Caki2 (cell line): Measurements from ENCODE around the gene PKP1. TPM values are rescaled to one million over a fixed set of nuclear protein-coding genes. Genes with fewer than 3 reads are reported as not detected.
"Not testable (repeated sequence)": the region's sequence is repeated elsewhere in the genome, so short reads cannot be mapped to it uniquely, and the experiment has no call there.

ENCODE experiments used
- DNase-seq: peaks from one replicate; pipeline ENCODE4 v3.0.0-alpha.2; 2015; ENCODE audit warnings: low read depth
- in situ Hi-C: cut with HindIII; loops from 2 replicates; pipeline ENCODE4 v1.10.0; 2016; ENCODE audit warnings: low sequenced_read_pairs, low pct_unique_long_range_greater_than_20kb, mixed read lengths
- total RNA-seq: library from RNA; depleted of rRNA; stranded (reverse); fragments of >200 nt; shearing (Covaris generic); gene quantifications from 2 replicates; pipeline ENCODE4 v1.2.3, GENCODE V29; 2014; ENCODE audit warnings: low replicate concordance; rRNA removed

PKP1 gene, protein sequence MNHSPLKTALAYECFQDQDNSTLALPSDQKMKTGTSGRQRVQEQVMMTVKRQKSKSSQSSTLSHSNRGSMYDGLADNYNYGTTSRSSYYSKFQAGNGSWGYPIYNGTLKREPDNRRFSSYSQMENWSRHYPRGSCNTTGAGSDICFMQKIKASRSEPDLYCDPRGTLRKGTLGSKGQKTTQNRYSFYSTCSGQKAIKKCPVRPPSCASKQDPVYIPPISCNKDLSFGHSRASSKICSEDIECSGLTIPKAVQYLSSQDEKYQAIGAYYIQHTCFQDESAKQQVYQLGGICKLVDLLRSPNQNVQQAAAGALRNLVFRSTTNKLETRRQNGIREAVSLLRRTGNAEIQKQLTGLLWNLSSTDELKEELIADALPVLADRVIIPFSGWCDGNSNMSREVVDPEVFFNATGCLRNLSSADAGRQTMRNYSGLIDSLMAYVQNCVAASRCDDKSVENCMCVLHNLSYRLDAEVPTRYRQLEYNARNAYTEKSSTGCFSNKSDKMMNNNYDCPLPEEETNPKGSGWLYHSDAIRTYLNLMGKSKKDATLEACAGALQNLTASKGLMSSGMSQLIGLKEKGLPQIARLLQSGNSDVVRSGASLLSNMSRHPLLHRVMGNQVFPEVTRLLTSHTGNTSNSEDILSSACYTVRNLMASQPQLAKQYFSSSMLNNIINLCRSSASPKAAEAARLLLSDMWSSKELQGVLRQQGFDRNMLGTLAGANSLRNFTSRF
- total RNA-seq: not detected in 2 replicates

DNA sequence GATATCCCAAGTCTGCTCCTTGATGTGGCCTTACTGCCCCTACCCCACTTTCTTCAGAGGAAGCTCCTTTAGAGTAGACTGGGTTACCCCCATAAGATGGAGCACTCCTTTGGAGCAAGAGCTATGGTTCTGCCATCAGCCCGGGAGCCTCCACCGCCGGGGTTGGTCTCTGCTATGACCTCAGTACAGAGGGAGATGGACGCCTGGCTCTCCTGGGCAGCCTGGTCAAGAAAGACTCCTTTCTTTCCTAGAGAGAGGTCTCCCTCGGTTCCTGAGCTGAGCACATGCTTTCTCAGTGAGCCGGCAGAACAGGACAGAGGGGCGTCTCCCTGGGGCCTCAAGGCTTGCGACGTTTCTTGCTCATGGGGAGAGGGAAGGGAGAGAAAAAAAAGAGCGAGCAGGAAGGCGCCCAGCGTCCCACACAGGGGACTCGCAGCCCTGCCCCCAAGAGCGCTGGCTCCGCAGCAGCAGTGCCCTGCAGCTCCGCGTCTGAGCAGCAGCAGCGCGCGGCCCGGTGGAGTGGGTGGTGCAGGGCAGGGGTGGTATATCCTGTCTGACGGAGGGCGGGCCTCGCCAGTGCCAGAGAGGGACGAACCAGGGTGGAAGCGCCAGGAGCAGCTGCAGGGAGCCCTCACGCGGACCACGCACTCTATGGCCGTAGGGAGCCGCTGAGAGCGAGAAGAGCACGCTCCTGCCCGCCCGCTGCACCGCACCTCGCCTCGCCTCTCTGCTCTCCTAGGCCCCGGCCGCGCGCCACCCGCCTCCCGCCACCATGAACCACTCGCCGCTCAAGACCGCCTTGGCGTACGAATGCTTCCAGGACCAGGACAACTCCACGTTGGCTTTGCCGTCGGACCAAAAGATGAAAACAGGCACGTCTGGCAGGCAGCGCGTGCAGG, at the start of gene PKP1:
PKP1 (plus strand) TSS at position 576 of the 899 bp plus-strand sequence; CDS start at position 773, 197 bp downstream.
- in situ Hi-C loops: no loop called here
- no peak for DNase-seq

DNA sequence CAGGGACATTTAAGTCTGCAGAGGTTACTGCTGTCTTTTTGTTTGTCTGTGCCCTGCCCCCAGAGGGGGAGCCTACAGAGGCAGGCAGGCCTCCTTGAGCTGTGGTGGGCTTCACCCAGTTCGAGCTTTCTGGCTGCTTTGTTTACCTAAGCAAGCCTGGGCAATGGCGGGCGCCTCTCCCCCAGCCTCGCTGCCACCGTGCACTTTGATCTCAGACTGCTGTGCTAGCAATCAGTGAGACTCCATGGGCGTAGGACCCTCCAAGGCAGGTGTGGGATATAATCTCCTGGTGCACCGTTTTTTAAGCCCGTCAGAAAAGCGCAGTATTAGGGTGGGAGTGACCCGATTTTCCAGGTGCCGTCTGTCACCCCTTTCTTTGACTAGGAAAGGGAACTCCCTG, 43.7 kb upstream of the PKP1 start:
- DNase-seq, in situ Hi-C loops: not testable (repeated sequence)

DNA sequence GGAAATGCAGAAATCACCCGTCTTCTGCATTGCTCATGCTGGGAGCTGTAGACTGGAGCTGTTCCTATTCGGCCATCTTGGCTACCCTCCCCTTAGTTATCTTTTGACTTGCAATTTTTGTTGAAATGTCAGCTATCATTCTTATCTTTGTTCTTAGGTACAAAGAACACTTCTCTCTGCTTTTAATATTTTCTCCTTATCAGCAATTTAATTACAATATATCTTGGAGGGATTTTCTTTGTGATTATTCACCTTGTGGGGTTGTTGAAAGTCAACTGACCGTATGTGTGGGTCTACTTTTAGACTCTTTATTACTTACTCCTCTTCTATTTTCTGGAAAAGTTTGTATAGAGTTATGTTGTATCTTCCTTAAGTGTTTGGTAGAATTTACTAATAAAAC, 43.1 kb upstream of the PKP1 start:
- DNase-seq: no peak
- in situ Hi-C loops: no loop called here

DNA sequence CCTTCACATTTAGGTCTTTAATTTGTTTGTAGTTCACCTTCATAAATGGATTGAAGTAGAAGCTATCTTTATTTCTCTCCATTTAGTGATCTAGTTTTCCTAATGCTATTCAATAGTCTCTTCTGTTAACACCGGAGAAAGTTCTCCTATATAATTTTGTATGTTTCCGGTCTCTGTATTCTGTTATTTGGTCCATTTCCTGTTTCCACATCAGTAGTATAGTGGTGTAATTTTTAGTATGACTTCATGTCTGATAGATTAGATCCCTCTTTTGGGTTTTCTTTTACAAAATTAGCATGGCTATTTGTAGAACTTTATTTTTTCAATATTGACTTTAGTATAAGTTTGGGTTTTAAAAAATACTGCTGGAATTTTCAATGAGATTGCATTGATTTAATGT, 41.6 kb upstream of the PKP1 start:
- in situ Hi-C loops: no loop called here
- DNase-seq: no peak

DNA sequence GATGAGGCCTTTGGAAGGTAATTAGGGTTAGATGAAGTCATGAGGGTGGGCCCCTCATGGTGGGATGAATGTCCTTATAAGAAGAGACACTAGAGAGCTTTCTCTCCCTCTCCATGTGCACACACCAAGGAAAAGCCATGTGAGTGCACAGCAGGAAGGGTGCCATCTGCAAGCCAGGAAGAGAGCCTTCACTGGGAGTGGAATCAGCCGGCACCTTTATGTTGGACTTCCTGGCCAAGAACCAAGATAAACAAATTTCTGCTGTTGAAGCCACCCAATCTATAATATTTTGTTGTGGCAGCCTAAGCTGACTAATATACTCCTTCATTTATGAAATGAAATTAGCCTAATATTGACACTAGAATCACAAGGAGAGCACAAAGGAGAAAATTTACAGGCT, 38.2 kb upstream of the PKP1 start:
- DNase-seq: no peak
- in situ Hi-C loops: no loop called here

DNA sequence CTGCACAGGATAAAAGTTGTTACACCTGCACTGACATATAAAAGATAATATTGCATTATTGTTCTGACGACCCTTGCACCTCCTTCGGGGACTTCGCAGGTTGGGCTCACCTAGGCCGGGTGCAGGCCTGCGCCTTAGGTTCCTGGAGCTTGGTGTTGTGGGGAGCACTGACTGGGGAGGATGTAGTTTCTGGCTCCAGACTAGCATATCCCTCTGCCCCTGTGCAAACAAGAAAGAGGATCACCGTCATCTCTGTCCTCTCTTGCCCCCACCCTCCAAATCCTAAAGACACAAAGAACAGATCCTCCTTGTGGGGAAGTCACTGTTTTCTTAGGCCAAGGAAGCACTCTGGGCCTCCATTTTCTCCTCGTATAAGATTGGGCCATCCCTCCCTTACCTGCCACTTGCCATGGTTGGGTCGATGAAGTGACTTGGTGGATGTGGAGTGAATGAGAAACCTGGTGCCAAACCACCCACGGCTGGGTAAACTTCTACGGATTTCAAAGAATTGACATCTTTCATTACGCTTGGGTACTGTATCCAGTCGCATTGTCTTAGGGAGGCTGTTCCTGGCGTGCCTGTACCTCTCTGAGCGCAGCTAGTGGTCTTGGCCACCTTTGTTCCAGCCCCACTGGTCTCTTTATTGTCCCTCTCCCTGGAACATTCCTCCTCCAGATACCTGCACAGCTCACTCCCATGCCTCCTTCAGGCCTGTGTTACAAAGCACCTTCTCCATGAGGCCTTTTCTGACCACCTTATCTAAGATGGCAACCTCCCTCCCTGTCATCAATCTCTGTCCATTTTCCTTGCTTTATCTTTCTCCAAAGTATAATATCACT, 34.4 kb upstream of the PKP1 start:
- in situ Hi-C loops: no loop called here
- no peak for DNase-seq

DNA sequence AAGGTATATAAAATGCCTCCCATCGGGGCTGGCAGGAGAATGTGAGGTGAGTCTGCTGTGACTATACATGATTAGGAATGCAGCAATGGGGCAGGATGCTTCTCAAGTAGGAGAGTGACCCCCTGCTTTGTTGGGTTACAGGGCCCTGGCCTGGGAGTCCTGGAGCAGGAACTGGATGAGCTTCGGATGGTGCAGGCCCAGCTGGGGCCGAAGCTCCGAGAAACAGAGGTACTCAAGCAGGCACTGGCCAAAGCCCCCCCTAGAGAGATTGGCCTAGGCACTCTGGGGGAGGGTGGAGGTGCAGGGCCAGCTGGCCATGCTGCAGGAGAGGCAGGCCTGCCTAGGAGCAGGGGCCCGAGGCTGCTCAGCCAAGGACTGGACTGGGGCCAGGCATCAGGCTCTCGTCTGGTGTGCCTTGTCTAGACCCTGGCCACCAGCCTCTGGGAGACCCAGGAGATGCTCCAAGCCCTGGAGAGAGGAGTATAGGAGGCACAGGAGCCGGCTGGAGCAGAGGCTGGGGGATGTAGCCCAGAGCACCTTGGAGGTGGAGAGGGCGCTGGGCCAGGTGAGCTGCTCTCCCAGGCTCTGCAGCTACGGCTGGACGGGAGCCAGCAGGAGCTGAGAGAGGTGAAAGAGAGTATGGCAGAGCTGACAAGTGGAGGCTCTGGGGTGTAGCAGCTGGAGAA, 32.8 kb upstream of the PKP1 start:
- DNase-seq: no peak
- in situ Hi-C loops: no loop called here

DNA sequence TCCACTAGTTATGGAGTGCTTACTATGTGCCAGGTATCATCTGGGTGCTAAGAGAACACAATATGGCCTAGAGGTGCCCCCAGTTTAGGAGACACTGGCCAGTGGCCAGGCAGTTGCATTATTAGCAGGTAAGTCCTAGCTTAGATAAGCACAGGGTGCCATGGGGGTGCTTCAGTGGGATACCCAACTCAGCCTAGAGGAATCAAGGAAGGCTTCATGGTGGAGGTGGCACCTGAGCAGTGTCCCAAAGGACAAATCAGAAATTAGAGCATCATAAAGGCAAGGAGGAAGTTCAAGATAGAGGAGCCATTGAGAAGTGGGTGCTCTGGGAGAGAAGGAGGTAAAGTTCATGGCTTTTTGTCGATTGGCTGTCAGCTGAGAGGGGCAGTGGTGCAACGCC, 31.9 kb upstream of the PKP1 start:
- in situ Hi-C loops: no loop called here

DNA sequence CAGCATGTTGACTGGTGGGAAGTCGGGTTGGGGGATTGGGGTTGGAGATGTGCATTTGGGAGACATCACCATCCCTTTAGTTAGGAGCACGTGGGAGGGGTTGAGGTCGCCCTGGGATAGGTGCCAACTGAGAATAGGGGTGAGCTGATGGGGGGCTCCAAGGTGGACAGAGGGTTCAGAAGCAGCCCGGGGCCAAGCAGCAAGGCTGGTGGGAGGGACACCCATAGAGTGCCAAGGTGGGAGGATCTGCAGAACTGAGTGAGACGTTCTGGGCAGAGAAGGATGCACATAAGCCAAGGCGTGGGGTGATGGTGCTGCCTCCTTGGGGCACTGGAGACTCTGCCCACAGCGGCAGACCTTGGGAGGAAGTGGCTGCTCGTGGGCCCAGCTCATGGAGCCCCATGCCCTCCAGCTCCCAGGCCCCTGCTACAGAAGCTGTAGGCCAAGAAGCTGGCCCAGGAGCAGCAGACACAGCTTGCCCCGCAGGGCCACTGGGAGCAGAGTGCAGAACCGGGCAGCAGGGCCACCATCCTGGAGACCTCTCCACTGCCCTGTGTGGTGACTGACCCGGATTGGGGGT, 31.4 kb upstream of the PKP1 start:
- in situ Hi-C loops: no loop called here

More for the DNA sequence above, 31.9 kb upstream of the PKP1 start:
- no peak for DNase-seq

DNA sequence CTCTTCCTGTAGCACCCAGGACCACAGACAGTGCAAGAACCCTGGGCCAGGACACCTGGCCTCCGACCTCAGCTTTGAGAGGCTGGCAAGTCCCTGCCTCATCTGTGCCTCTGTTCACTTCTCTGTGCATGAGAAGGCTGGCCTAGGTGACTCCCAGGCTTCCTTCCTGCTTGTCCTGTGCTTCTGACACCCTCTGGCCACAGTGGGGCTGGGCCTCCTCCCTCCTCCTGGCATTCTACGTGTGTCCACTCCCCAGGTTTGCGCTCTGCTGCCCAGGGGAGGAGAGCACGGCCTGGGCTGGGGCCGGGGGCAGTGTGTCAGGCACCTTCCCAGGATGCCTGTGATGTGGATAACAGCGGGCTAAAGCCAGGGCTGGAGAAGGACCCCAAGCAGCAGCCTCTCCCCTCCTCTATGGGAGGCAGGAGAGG, 30.3 kb upstream of the PKP1 start:
- in situ Hi-C loops: no loop called here
- no peak for DNase-seq

More for the DNA sequence above, 31.4 kb upstream of the PKP1 start:
- no peak for DNase-seq

DNA sequence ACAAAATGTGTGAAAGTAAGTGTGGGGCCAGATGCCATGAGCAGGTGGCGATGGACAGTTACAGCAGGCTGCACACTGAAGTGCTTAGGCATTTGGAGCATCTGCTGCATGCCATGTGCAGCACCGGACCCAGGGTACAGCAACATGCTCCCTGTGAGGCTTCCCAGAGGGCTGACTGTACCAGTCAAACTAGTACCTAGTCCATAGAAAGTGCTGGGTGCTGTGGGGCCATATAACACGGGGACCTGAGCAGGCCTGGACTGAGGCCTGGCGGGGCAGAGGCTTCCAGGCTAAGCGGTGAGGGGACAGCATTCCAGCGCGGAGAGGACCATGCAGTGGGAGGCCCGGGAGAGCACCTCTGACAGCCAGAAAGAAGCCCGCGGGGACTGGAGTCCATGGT, 29.9 kb upstream of the PKP1 start:
- DNase-seq: no peak
- in situ Hi-C loops: no loop called here

DNA sequence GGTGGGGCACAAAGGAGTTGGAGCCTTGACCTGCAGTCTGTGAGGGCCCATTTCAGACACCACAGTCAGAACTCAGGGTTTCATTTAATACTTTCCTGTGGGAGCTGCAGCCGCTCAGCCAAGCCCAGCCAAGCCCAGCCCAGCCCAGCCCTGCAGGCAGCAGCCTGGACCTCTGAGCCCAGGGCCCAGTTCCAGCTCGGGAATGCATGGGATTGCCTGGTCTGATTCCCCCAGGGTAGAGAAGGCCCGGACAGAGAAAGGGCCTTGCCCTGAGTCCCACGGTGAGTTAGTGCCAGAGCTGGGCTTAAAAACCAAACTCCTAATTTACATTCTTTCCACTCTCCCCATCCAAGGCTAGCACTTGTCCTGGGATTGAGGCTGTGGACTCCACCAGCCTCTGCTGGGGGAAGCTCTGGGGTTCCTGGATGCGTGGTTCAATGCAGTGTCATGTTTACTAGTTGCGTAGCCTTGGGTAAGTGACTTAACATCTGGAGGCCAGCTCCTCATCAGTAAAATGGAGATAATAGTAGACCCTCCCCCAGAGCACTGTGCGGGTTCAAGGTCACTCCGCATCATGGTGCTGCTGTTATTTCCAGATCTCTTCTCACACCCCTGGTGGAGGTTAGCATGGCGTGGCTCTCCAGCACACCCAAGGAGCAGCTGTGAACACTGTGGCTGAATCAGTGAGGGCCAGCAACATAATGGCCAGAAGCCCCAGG, 29.2 kb upstream of the PKP1 start:
- no peak for DNase-seq
- in situ Hi-C loops: no loop called here

DNA sequence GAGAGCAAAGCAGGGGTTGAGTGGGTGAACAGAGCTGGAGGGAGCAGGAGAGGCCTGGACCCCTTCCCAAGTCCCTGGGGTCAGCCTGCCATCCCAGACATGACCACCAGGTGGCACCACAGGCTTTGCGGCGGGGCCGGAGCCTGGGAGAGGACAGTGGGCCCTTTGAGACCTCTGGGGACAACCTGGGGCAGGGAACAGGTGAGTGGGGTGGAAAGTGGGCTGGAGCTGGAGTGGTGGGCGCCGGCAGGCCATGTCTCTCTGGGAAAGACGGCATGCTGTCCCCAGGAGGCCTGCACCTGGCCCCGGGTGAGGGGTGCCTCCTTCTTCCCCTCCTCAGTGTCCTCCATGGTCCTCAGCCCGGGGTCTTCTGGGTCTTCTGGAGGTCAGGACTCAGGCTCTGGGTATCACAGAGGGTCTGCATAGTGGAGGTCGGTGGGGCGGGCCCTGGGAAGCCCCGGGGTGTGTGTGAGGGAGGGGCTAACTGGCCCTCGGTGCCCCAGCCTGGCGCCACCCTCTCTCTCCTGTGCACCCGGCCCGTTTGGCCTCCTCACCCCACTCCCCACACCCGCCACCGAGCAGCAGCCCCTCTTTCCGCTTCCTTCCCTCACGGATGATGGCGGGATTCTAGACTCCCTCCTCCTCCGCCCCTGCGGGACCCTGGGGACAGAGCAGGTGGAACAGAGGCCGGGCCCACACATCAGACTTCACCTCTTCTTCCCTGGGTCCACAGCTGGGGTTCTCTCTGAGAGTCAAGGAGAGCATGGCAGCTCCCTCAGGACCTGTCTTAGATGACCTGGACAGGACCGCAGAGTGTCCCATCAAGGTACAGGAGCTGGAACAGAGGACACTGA, 28.5 kb upstream of the PKP1 start:
- in situ Hi-C loops: no loop called here
- DNase-seq: peak; percentile 52

DNA sequence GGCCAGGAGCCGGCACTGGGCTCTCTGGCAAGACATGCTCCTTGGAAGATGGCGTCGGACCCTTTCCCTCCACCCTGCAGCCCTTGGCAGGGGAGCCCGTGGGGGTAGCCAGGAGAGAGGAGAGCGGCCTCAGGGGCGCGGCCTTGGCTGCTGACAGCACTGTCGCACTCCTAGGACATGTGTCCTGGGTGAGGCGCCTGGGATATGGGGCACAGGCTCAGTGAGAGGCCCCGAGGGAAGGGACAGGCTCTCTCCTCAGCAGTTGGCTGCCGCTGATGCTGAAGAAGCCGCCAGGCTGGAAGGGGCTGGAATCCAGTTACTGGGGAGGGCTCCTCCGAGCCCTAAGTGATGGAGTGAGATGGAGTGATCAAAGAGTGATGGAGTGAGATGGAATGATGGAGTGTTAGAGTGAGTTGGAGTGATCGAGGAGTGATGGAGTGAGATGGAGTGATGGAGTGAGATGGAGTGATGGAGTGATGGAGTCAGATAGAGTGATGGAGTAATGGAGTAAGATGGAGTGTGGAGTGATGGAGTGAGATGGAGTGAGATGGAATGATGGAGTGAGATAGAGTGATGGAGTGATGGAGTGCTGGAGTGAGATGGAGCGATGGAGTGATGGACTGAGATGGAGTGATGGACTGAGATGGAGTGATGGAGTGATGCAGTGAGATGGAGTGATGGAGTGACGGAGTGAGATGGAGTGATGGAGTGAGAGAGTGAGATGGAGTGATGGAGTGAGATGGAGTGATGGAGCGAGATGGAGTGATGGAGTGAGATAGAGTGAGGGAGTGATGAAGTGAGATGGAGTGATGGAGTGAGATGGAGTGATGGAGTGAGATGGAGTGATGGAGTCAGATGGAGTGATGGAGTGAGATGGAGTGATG, 27.6 kb upstream of the PKP1 start:
- in situ Hi-C loops: no loop called here
- no peak for DNase-seq

DNA sequence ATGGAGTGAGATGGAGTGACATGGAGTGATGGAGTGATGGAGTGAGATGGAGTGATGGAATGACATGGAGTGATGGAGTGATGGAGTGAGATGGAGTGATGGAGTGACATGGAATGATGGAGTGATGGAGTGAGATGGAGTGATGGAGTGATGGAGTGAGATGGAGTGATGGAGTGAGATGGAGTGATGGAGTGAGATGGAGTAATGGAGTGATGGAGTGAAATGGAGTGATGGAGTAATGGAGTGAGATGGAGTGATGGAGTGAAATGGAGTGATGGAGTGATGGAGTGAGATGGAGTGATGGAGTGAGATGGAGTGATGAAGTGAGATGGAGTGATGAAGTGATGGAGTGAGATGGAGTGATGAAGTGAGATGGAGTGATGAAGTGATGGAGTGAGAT, 25.2 kb upstream of the PKP1 start:
- DNase-seq, in situ Hi-C loops: not testable (repeated sequence)
